ENCODE results near the gene SIN3A. TPM values are rescaled to one million over a fixed set of nuclear protein-coding genes. Genes with fewer than 3 reads are reported as not detected.

Gene SIN3A
- total and polyA plus RNA-seq, 2 of the 8 experiments (the other 6 are each of a cell fraction or from before 2014, with no cell fraction given), result 69.5 to 109 TPM

DNA sequence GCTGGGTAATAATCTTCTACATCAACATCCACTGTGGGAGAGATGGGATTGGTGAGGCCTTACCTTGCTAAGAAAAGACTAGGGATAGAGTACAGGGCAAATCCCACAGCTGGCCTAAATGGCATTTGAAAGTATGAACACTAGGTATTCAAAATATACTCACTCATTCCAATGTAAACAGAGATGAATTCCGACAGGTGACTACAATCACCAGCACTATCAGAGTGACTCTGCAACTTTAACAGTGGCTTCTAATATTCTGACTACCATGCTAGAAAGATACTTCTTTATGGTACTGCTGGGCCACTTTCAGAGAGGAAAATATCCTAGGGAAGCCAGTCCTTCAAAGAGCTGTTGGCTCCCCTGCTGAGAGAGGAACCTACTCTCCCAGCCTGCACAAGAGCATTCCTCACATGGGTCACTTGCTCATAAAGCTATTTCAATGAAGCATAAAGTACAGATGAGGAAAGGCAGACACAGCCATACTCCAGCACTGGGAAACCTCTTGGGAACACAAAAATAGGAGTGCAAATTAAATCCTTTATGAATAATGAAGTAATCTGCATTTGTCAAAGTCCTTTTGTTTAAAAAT is 61.6 kb downstream of the SIN3A start:
- WGBS, 2 experiments (ENCODE audit: extremely low coverage in 1 of 2, insufficient coverage in 1 of 2, insufficient read length in 1 of 2, insufficient replicate concordance in 2 of 2, low coverage in 1 of 2, low lambda C conversion rate in 2 of 2, missing lambda C conversion rate in 1 of 2), result 87% methylated on average over 1 of the region's 1 CpG; no CpG with 5 or more reads in 1 of the 2 experiments
- Histone ChIP-seq H2BK20ac (ENCODE audit: low read length) (no peak overlapping the region), H3K14ac (ENCODE audit: insufficient read length) (no peak overlapping the region), H3K79me1 (ENCODE audit: low read depth, low read length) (no peaks in the 10 kb centered on the region; the same call in 1 of the 2 replicates), H3K56ac (replicated peaks; ENCODE audit: insufficient read length, low read depth, low read length) (no peak overlapping the region), H3K18ac (ENCODE audit: extremely low read depth, low read length) (no peak overlapping the region), H3K4me1 (replicated peaks in 1 of 4; ENCODE audit: control insufficient read depth in 3 of 4, insufficient read depth in 4 of 4, low read length in 3 of 4) (no peaks in the 10 kb centered on the region), H3K4ac (replicated peaks; ENCODE audit: insufficient read length, low read depth, low read length) (no peak overlapping the region), H2BK120ac (replicated peaks; ENCODE audit: low read depth, low read length) (no peak overlapping the region), H3K23ac (ENCODE audit: insufficient read length) (no peak overlapping the region), H2AK5ac (ENCODE audit: low read depth, low read length) (no peak overlapping the region), H4K91ac (replicated peaks; ENCODE audit: insufficient read length, low read length) (no peak overlapping the region), H3K4me2 (ENCODE audit: insufficient read depth in 1 of 2, low read depth in 2 of 2, low read length in 2 of 2) (no peak overlapping the region), H2BK12ac (ENCODE audit: low read depth, low read length) (no peak overlapping the region), H3K9me3 (ENCODE audit: insufficient read depth in 2 of 2, low read depth in 1 of 2, low read length in 1 of 2) (no peaks in the 10 kb centered on the region), H3K36me3 (ENCODE audit: control insufficient read depth in 2 of 4, insufficient read depth in 4 of 4, low read length in 3 of 4) (peaks cover 29 to 96% (median 71%) of the 10 kb centered on the region in 4 experiments), H4K5ac (ENCODE audit: insufficient read length, low read depth, low read length) (no peak overlapping the region), H3K79me2 (ENCODE audit: control insufficient read depth in 1 of 2, insufficient read depth in 2 of 2, low read length in 2 of 2) (peaks cover 0 to 3% of the 10 kb centered on the region in 2 experiments; a peak in 1 of 4 replicates), H3K27me3 (replicated peaks in 1 of 4; ENCODE audit: control insufficient read depth in 3 of 4, extremely low read depth in 1 of 4, insufficient read depth in 3 of 4, low read length in 3 of 4) (no peaks in the 10 kb centered on the region), H2AFZ (ENCODE audit: low read length) (no peak overlapping the region), H3K9ac (replicated peaks in 1 of 4; ENCODE audit: extremely low read depth in 1 of 4, low read depth in 3 of 4, low read length in 3 of 4) (no peak overlapping the region), H2BK5ac (ENCODE audit: low read depth, low read length) (no peak overlapping the region), H4K8ac (ENCODE audit: extremely low read depth, insufficient read depth, low read length) (no peak overlapping the region), H2BK15ac (ENCODE audit: low read length) (no peak overlapping the region), H3K27ac (ENCODE audit: low read depth, low read length) (no peak overlapping the region), H3K23me2 (ENCODE audit: low read depth, low read length) (no peaks in the 10 kb centered on the region), H4K20me1 (replicated peaks in 1 of 2; ENCODE audit: control insufficient read depth in 1 of 2, insufficient read depth in 2 of 2, low read length in 2 of 2) (peaks cover 0 to 6% of the 10 kb centered on the region in 2 experiments), H3K4me3 (ENCODE audit: extremely low read depth in 1 of 4, insufficient read depth in 2 of 4, low read depth in 3 of 4, low read length in 4 of 4) (no peak overlapping the region)
- ChIA-PET CTCF (ENCODE audit: partially characterized antibody) (interaction anchor here (0.6 to 1.0 kb wide), 3 partner anchors 12 to 119 kb away, joined by 3 read pairs; no protein-coding TSS in a partner anchor), POLR2A (ENCODE audit: partially characterized antibody) (interaction anchor here (2.5 kb wide), 1 partner anchor 21 kb away, joined by 14 read pairs; the partner anchor contains the start of gene MAN2C1)
- FAIRE-seq (no peak), DNase-seq (ENCODE audit: low read depth in 1 of 2, low spot score in 2 of 2) (no peak)
- TF ChIP-seq TBP (IDR thresholded peaks at IDR 0.05; ENCODE audit: low read depth, low read length) (no peak), RAD21 (IDR thresholded peaks at IDR 0.05 in 1 of 2, conservative IDR thresholded peaks at IDR 0.05 in 1 of 2; ENCODE audit: low read depth in 2 of 2, low read length in 2 of 2) (no peak), RNF2 (IDR thresholded peaks at IDR 0.05; ENCODE audit: borderline replicate concordance, low read depth, low read length, missing control alignments, poor library complexity, severe bottlenecking) (no peak), ZNF274 (IDR thresholded peaks at IDR 0.05; ENCODE audit: borderline replicate concordance, extremely low read depth, low read length) (no peak), SP1 (IDR thresholded peaks at IDR 0.05; ENCODE audit: low read depth, low read length) (no peak), TCF12 (IDR thresholded peaks at IDR 0.05; ENCODE audit: low read depth, low read length) (no peak), BCL11A (IDR thresholded peaks at IDR 0.05; ENCODE audit: low read depth in 2 of 2, low read length in 2 of 2) (no peak), HDAC6 (IDR thresholded peaks at IDR 0.05; ENCODE audit: low read depth, low read length) (no peak), EP300 (IDR thresholded peaks at IDR 0.05; ENCODE audit: borderline replicate concordance in 1 of 2, low read depth in 2 of 2, low read length in 2 of 2) (no peak)
- TF ChIP-seq, protein P1, sequence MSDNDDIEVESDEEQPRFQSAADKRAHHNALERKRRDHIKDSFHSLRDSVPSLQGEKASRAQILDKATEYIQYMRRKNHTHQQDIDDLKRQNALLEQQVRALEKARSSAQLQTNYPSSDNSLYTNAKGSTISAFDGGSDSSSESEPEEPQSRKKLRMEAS (IDR thresholded peaks at IDR 0.05), result no peak
- TF ChIP-seq, protein P2, sequence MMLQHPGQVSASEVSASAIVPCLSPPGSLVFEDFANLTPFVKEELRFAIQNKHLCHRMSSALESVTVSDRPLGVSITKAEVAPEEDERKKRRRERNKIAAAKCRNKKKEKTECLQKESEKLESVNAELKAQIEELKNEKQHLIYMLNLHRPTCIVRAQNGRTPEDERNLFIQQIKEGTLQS (IDR thresholded peaks at IDR 0.05; ENCODE audit: insufficient read depth, low read depth, low read length), result no peak

Data from H1 (cell line).